ENCODE results near the gene SMAD4.

- TF ChIP-seq EZH2 (IDR thresholded peaks at IDR 0.05; ENCODE audit: borderline replicate concordance) (no peak), EZH2phosphoT487 (IDR thresholded peaks at IDR 0.05; ENCODE audit: low read depth, severe bottlenecking, unreplicated experiment) (no peak)
- TF ChIP-seq, protein P1, sequence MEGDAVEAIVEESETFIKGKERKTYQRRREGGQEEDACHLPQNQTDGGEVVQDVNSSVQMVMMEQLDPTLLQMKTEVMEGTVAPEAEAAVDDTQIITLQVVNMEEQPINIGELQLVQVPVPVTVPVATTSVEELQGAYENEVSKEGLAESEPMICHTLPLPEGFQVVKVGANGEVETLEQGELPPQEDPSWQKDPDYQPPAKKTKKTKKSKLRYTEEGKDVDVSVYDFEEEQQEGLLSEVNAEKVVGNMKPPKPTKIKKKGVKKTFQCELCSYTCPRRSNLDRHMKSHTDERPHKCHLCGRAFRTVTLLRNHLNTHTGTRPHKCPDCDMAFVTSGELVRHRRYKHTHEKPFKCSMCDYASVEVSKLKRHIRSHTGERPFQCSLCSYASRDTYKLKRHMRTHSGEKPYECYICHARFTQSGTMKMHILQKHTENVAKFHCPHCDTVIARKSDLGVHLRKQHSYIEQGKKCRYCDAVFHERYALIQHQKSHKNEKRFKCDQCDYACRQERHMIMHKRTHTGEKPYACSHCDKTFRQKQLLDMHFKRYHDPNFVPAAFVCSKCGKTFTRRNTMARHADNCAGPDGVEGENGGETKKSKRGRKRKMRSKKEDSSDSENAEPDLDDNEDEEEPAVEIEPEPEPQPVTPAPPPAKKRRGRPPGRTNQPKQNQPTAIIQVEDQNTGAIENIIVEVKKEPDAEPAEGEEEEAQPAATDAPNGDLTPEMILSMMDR (IDR thresholded peaks at IDR 0.05; ENCODE audit: poor library complexity), result no peak
Measured at GRCh38 chr18:51013259-51013658, 16.8 kb upstream of the SMAD4 start.

Data from hepatocyte (in vitro differentiated cells).